Kidney (tissue), 14 donors: ENCODE results near the gene CDC42BPG. TPM values are rescaled to one million over a fixed set of nuclear protein-coding genes. Genes with fewer than 3 reads are reported as not detected.
A peak's percentile ranks its signal among the peaks of the same experiment; 100 is the strongest.

Experiments used
- DNase-seq, 5 donors: peaks; one replicate each; pipeline ENCODE4 v3.0.0-alpha.2; 2013 to 2020
- FAIRE-seq: peaks from 2 replicates; lab custom pipeline; 2012; peaks lifted over from hg19 to GRCh38; lab: Jason Lieb, UNC
- H3K27ac ChIP-seq, 2 donors: one replicate each; pipeline ENCODE4 v1.7.0; 2013; ENCODE audit warnings: low read depth in 2 of 2, low read length in 2 of 2, inconsistent platforms in 1 of 2
- H3K27me3 ChIP-seq: one replicate; pipeline ENCODE4 v1.7.1; 2013; ENCODE audit warnings: low read length, inconsistent platforms; ENCODE audit not compliant: control insufficient read depth, insufficient read depth
- H3K36me3 ChIP-seq, 3 donors: one replicate each; pipeline versions ENCODE4 v1.7.0 to v1.7.1; 2013; ENCODE audit warnings: low read length in 3 of 3, control low read depth in 1 of 3, inconsistent platforms in 1 of 3; ENCODE audit not compliant: insufficient read depth in 3 of 3, control insufficient read depth in 2 of 3
- H3K4me1 ChIP-seq, 3 donors: one replicate each; pipeline versions ENCODE4 v1.7.0 to v1.7.1; 2013; ENCODE audit warnings: low read length in 3 of 3, inconsistent platforms in 1 of 3, low read depth in 1 of 3; ENCODE audit not compliant: control insufficient read depth in 2 of 3, insufficient read depth in 2 of 3
- H3K4me3 ChIP-seq, 3 donors: one replicate each; pipeline versions ENCODE4 v1.7.0 to v1.8.1; 2013; ENCODE audit warnings: low read length in 3 of 3, control low read depth in 1 of 3, inconsistent platforms in 1 of 3
- H3K9ac ChIP-seq, 3 donors: one replicate each; pipeline versions ENCODE4 v1.7.0 to v1.7.1; 2013; ENCODE audit warnings: low read length in 3 of 3, control low read depth in 1 of 3, inconsistent platforms in 1 of 3
- H3K9me3 ChIP-seq, 3 donors: one replicate each; pipeline versions ENCODE4 v1.7.0 to v1.7.1; 2013; ENCODE audit warnings: low read length in 3 of 3, control low read depth in 1 of 3, inconsistent platforms in 1 of 3; ENCODE audit not compliant: control insufficient read depth in 2 of 3, insufficient read depth in 1 of 3
- CTCF ChIP-seq: IDR thresholded peaks from 3 replicates; pipeline ENCODE4 v1.5.1; 2012; ENCODE audit warnings: mild to moderate bottlenecking, moderate library complexity, borderline replicate concordance; ENCODE audit not compliant: insufficient read depth; ENCODE audit errors: extremely low read depth
- intact Hi-C: fragments of 100-400 bp; cut with DNase I; formaldehyde crosslinking; loops from one replicate; pipeline ENCODE4 v1.11.1; 2022
- polyA plus RNA-seq: library from polyadenylated mRNA; stranded (reverse); fragments of 350-450 nt; fragmentation: Illumina TruSeq; extraction: RNeasy Lipid Tissue Mini Kit (QIAGEN cat#74804); gene quantifications from one replicate; pipeline ENCODE4 v1.2.3, GENCODE V29; 2014; ENCODE audit warnings: low read depth, low replicate concordance; ENCODE audit not compliant: insufficient read depth
- total RNA-seq: library from RNA; stranded (reverse); fragmentation: NEBNext Ultra II Directional; extraction: Animal tissue kit (Norgen Biotek cat#: 25700); gene quantifications from one replicate; pipeline ENCODE4 v1.2.1, GENCODE V29; 2021
- donor health status: control.
- donor health status: control.
- donor health status: control.
- donor health status: control.
- donor health status: control.
- donor health status: DM: yes; HTN: yes; CAD: no.
- donor health status: Normal renal cell carcinoma (clear cell type).

CDC42BPG gene
- total and polyA plus RNA-seq, 2 donors from 2014 or later: 4.5 to 20.7 TPM

- Histone ChIP-seq H3K36me3 (peaks cover 0 to 10% (median 4%) of the 10 kb centered on the region in 3 donors), H3K4me1 (peaks cover 0 to 49% (median 40%) of the 10 kb centered on the region in 3 donors), H3K4me3 (no peak overlapping the region), H3K27ac (peak overlapping the region; percentile 52 to 77), H3K9me3 (no peaks in the 10 kb centered on the region), H3K27me3 (no peaks in the 10 kb centered on the region), H3K9ac (no peak overlapping the region)
- FAIRE-seq (no peak), DNase-seq (no peak)
- no peak for TF ChIP-seq CTCF
- intact Hi-C loops: no loop called here
Measured at GRCh38 chr11:64868904-64869570, 24.6 kb upstream of the CDC42BPG start.

DNA sequence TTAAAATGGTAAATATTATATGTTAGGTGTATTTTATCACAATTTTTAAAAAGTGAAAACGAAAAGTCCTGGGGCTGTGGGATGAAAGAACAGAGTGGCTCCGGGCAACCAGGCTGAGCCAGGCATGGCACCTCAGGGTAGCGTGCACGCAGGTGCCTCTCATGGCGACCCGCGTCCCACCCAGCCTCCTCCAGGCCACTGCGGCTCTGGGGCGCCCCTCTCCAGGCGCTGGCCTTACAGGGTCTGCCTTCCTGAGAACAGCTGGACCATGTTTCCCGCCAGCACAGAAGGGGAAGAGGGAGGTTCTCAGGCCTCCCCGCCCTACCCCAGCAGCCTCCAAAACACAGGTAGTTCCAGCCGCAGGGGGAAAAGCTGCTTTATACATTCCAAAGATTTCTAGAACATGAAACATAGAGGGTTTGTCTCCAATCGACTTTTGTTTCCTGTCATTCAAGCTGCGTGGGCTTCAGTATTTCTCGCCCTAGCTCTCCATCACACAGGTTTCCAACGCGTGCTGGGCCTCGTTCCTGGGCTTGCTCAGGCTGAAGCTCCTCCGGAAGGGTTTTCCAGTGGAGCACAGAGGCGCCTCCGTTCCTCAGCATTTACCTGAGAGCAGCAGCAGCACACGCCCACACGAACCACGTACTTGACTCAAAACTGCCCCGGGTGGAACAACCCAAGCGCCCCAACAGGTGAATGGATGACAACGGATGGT, 23.5 kb upstream of the CDC42BPG start:
- DNase-seq (no peak), FAIRE-seq (no peak)
- Histone ChIP-seq H3K9me3 (no peaks in the 10 kb centered on the region), H3K36me3 (peaks cover 0 to 5% (median 2%) of the 10 kb centered on the region in 3 donors), H3K4me3 (no peak overlapping the region), H3K9ac (no peak overlapping the region), H3K4me1 (peaks cover 0 to 55% (median 45%) of the 10 kb centered on the region in 3 donors), H3K27ac (no peak overlapping the region), H3K27me3 (no peaks in the 10 kb centered on the region)
- intact Hi-C loops: no loop called here
- no peak for TF ChIP-seq CTCF

- no peaks in the 10 kb centered on the region for H3K27me3 ChIP-seq
- intact Hi-C loops: no loop called here
- H3K9me3 ChIP-seq: no peaks in the 10 kb centered on the region
- H3K9ac ChIP-seq: no peak overlapping the region
- FAIRE-seq (no peak), DNase-seq (no peak)
- H3K36me3 ChIP-seq: no peaks in the 10 kb centered on the region
- H3K27ac ChIP-seq: peak overlapping the region in 1 of 2 donors; percentile 34
- TF ChIP-seq CTCF: no peak
- H3K4me1 ChIP-seq: peaks cover 0 to 55% (median 33%) of the 10 kb centered on the region in 3 donors
- no peak overlapping the region for H3K4me3 ChIP-seq
Measured at GRCh38 chr11:64866173-64866491, 21.7 kb upstream of the CDC42BPG start.
